HEK293 (cell line): Measurements from ENCODE around the gene CCL19.

Experiments
- YY1 ChIP-seq: fragments of 450-650 bp; formaldehyde crosslinking; IDR thresholded peaks from 2 replicates; pipeline ENCODE4 v1.5.1; 2018; ENCODE audit warnings: missing biosample characterization, missing genetic modification characterization
- ZBTB8A ChIP-seq: fragments of 450-650 bp; formaldehyde crosslinking; IDR thresholded peaks from 2 replicates; pipeline ENCODE4 v1.5.1; 2016; ENCODE audit warnings: missing biosample characterization, missing genetic modification characterization
- ZNF24 ChIP-seq: fragments of 450-650 bp; formaldehyde crosslinking; IDR thresholded peaks from 2 replicates; pipeline ENCODE4 v1.5.1; 2016; ENCODE audit warnings: missing biosample characterization, missing genetic modification characterization
- ZNF529 ChIP-seq: fragments of 450-650 bp; formaldehyde crosslinking; IDR thresholded peaks from 2 replicates; pipeline ENCODE4 v1.5.1; 2017; ENCODE audit warnings: missing genetic modification characterization, missing biosample characterization; ENCODE audit not compliant: insufficient replicate concordance
- TF ChIP-seq, protein P1 (sequence below): fragments of 450-650 bp; formaldehyde crosslinking; IDR thresholded peaks from 2 replicates; pipeline ENCODE4 v1.5.1; 2016; ENCODE audit warnings: missing biosample characterization, missing genetic modification characterization
- TF ChIP-seq, protein P2 (sequence below): fragments of 450-650 bp; formaldehyde crosslinking; IDR thresholded peaks from 2 replicates; pipeline ENCODE4 v1.5.1; 2016; ENCODE audit warnings: missing biosample characterization, missing genetic modification characterization
- TF ChIP-seq, protein P3 (sequence below): sonication (generic); formaldehyde crosslinking; IDR thresholded peaks from 2 replicates; pipeline ENCODE4 v1.8.1; 2022; ENCODE audit warnings: mild to moderate bottlenecking, moderate library complexity, missing genetic modification reagents

DNA sequence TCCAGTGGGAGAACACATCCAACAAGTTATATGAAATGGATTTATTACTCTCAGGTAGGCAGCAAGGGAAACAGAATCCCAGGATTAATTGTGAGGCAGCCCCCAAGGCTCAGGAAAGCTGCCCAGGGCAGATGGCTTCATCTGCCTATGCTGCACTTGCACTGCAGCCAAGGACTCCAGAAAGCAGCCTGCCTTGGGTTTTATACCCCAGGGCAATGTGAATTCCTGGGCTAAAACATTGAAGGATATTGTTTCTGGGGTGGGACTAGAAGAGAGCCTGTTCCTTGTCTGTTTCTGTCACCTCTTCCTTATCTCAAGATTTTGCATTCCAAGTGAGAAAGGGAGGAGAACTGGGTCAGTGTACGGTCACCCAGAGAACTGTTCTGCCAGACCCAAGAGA lies 19.8 kb downstream of the CCL19 start:
- TF ChIP-seq, protein P1, sequence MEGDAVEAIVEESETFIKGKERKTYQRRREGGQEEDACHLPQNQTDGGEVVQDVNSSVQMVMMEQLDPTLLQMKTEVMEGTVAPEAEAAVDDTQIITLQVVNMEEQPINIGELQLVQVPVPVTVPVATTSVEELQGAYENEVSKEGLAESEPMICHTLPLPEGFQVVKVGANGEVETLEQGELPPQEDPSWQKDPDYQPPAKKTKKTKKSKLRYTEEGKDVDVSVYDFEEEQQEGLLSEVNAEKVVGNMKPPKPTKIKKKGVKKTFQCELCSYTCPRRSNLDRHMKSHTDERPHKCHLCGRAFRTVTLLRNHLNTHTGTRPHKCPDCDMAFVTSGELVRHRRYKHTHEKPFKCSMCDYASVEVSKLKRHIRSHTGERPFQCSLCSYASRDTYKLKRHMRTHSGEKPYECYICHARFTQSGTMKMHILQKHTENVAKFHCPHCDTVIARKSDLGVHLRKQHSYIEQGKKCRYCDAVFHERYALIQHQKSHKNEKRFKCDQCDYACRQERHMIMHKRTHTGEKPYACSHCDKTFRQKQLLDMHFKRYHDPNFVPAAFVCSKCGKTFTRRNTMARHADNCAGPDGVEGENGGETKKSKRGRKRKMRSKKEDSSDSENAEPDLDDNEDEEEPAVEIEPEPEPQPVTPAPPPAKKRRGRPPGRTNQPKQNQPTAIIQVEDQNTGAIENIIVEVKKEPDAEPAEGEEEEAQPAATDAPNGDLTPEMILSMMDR (tag by site-specific recombination), result no peak
- no peak for TF ChIP-seq ZNF529 (tag by site-specific recombination)
- TF ChIP-seq, protein P2, sequence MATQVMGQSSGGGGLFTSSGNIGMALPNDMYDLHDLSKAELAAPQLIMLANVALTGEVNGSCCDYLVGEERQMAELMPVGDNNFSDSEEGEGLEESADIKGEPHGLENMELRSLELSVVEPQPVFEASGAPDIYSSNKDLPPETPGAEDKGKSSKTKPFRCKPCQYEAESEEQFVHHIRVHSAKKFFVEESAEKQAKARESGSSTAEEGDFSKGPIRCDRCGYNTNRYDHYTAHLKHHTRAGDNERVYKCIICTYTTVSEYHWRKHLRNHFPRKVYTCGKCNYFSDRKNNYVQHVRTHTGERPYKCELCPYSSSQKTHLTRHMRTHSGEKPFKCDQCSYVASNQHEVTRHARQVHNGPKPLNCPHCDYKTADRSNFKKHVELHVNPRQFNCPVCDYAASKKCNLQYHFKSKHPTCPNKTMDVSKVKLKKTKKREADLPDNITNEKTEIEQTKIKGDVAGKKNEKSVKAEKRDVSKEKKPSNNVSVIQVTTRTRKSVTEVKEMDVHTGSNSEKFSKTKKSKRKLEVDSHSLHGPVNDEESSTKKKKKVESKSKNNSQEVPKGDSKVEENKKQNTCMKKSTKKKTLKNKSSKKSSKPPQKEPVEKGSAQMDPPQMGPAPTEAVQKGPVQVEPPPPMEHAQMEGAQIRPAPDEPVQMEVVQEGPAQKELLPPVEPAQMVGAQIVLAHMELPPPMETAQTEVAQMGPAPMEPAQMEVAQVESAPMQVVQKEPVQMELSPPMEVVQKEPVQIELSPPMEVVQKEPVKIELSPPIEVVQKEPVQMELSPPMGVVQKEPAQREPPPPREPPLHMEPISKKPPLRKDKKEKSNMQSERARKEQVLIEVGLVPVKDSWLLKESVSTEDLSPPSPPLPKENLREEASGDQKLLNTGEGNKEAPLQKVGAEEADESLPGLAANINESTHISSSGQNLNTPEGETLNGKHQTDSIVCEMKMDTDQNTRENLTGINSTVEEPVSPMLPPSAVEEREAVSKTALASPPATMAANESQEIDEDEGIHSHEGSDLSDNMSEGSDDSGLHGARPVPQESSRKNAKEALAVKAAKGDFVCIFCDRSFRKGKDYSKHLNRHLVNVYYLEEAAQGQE, result no peak
- TF ChIP-seq, protein P3, sequence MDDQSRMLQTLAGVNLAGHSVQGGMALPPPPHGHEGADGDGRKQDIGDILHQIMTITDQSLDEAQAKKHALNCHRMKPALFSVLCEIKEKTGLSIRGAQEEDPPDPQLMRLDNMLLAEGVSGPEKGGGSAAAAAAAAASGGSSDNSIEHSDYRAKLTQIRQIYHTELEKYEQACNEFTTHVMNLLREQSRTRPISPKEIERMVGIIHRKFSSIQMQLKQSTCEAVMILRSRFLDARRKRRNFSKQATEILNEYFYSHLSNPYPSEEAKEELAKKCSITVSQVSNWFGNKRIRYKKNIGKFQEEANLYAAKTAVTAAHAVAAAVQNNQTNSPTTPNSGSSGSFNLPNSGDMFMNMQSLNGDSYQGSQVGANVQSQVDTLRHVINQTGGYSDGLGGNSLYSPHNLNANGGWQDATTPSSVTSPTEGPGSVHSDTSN (CRISPR knock-in tag), result no peak
- no peak for TF ChIP-seq ZNF24
- no peak for TF ChIP-seq ZBTB8A
- no peak for TF ChIP-seq YY1 (tag by site-specific recombination)
